Keratinocyte (primary cell): Measurements from ENCODE around the gene PLEKHG5. TPM values are rescaled to one million over a fixed set of nuclear protein-coding genes. Genes with fewer than 3 reads are reported as not detected.

Experiments used
- DNase-seq: peaks from one replicate; pipeline ENCODE4 v3.0.0-alpha.2; 2011; ENCODE audit warnings: low read depth, missing footprints, low spot score
- FAIRE-seq: peaks from 2 replicates; lab custom pipeline; 2011; peaks lifted over from hg19 to GRCh38; lab: Jason Lieb, UNC
- H2AFZ ChIP-seq: 2 replicates; pipeline ENCODE4 v1.6.0; 2012; ENCODE audit warnings: low read length, control low read depth, inconsistent platforms; ENCODE audit not compliant: control insufficient read depth
- H3K27ac ChIP-seq: 2 replicates; pipeline ENCODE4 v1.5.1; 2011; ENCODE audit warnings: low read length; ENCODE audit not compliant: control insufficient read depth, insufficient read depth
- H3K27me3 ChIP-seq: 3 replicates; pipeline ENCODE4 v1.6.0; 2011; ENCODE audit warnings: low read length; ENCODE audit not compliant: control insufficient read depth, insufficient read depth; ENCODE audit errors: extremely low read depth
- H3K36me3 ChIP-seq, 2 experiments: 2 replicates in 1 of 2; 3 replicates in 1 of 2; pipeline ENCODE4 v1.5.1; 2011; ENCODE audit warnings: low read length in 2 of 2, mild to moderate bottlenecking in 1 of 2; ENCODE audit not compliant: control insufficient read depth in 2 of 2, insufficient read depth in 2 of 2; ENCODE audit errors: extremely low read depth in 1 of 2
- H3K4me1 ChIP-seq: 3 replicates; pipeline ENCODE4 v1.5.1; 2011; ENCODE audit warnings: low read length; ENCODE audit not compliant: control insufficient read depth, insufficient read depth; ENCODE audit errors: extremely low read depth
- H3K4me2 ChIP-seq: 3 replicates; pipeline ENCODE4 v1.6.0; 2011; ENCODE audit warnings: low read depth, low read length; ENCODE audit not compliant: control insufficient read depth, insufficient read depth; ENCODE audit errors: extremely low read depth
- H3K4me3 ChIP-seq, 3 experiments: fragments of 200-600 bp in 1 of 3; sonication (generic) in 1 of 3; 2 replicates in 2 of 3; 3 replicates in 1 of 3; pipeline ENCODE4 v1.5.1; 2011 to 2016; ENCODE audit warnings: low read length in 3 of 3, mild to moderate bottlenecking in 3 of 3, control low read depth in 2 of 3, inconsistent platforms in 1 of 3, low read depth in 1 of 3, mixed read lengths in 1 of 3, mixed run types in 1 of 3, moderate library complexity in 1 of 3; ENCODE audit not compliant: control insufficient read depth in 2 of 3, insufficient read depth in 2 of 3; ENCODE audit errors: extremely low read depth in 1 of 3
- H3K79me2 ChIP-seq: 2 replicates; pipeline ENCODE4 v1.6.0; 2012; ENCODE audit warnings: low read length; ENCODE audit not compliant: control insufficient read depth, insufficient read depth
- H3K9ac ChIP-seq: 3 replicates; pipeline ENCODE4 v1.6.0; 2011; ENCODE audit warnings: low read length; ENCODE audit not compliant: control insufficient read depth, insufficient read depth; ENCODE audit errors: extremely low read depth
- H3K9me1 ChIP-seq: 3 replicates; pipeline ENCODE4 v1.6.0; 2011; ENCODE audit warnings: low read length; ENCODE audit not compliant: control insufficient read depth, insufficient read depth; ENCODE audit errors: extremely low read depth
- H3K9me3 ChIP-seq: 2 replicates; pipeline ENCODE4 v1.5.1; 2012; ENCODE audit warnings: low read depth, low read length; ENCODE audit not compliant: control insufficient read depth
- H4K20me1 ChIP-seq: 3 replicates; pipeline ENCODE4 v1.6.0; 2011; ENCODE audit warnings: low read length; ENCODE audit not compliant: control insufficient read depth, insufficient read depth; ENCODE audit errors: extremely low read depth
- EZH2 ChIP-seq: IDR thresholded peaks from one replicate; pipeline ENCODE4 v1.6.1; 2012; ENCODE audit warnings: inconsistent platforms, mild to moderate bottlenecking, low read length, moderate library complexity
- dilution Hi-C: fragments of 300-500 bp; cut with MboI; formaldehyde crosslinking; loops from one replicate; pipeline ENCODE4 v1.7.0; 2020; ENCODE audit warnings: low sequenced_read_pairs; ENCODE audit not compliant: extremely low pct_ligation_motif_present
- polyA plus RNA-seq, 5 experiments: library from polyadenylated mRNA; depleted of rRNA in 3 of 5; stranded (reverse) in 3 of 5; stranded (forward) in 1 of 5; unstranded in 1 of 5; fragments of >200 nt; gene quantifications; 1 replicate in 1 of 5; 2 replicates in 3 of 5; 3 replicates in 1 of 5; pipeline versions ENCODE4 v1.2.1 to v1.2.3, GENCODE V29; 2011 to 2012; ENCODE audit warnings: missing spikeins in 2 of 5, low read depth in 1 of 5, low replicate concordance in 1 of 5
- TF ChIP-seq, protein P1 (sequence below), 3 experiments: IDR thresholded peaks in 1 of 3; conservative IDR thresholded peaks in 1 of 3; optimal IDR thresholded peaks in 1 of 3; 2 replicates in 2 of 3; 3 replicates in 1 of 3; pipeline versions ENCODE3 to v1.5.1; 2011; ENCODE audit warnings: low read length in 3 of 3, mild to moderate bottlenecking in 3 of 3, moderate library complexity in 2 of 3, control low read depth in 1 of 3, inconsistent platforms in 1 of 3; ENCODE audit not compliant: insufficient read depth in 2 of 3; ENCODE audit errors: extremely low read depth in 1 of 3

The PLEKHG5 gene
- polyA plus RNA-seq, 1 donor (not counting 4 experiments of a cell fraction or from before 2014, with no cell fraction given), result 11.8 TPM

DNA sequence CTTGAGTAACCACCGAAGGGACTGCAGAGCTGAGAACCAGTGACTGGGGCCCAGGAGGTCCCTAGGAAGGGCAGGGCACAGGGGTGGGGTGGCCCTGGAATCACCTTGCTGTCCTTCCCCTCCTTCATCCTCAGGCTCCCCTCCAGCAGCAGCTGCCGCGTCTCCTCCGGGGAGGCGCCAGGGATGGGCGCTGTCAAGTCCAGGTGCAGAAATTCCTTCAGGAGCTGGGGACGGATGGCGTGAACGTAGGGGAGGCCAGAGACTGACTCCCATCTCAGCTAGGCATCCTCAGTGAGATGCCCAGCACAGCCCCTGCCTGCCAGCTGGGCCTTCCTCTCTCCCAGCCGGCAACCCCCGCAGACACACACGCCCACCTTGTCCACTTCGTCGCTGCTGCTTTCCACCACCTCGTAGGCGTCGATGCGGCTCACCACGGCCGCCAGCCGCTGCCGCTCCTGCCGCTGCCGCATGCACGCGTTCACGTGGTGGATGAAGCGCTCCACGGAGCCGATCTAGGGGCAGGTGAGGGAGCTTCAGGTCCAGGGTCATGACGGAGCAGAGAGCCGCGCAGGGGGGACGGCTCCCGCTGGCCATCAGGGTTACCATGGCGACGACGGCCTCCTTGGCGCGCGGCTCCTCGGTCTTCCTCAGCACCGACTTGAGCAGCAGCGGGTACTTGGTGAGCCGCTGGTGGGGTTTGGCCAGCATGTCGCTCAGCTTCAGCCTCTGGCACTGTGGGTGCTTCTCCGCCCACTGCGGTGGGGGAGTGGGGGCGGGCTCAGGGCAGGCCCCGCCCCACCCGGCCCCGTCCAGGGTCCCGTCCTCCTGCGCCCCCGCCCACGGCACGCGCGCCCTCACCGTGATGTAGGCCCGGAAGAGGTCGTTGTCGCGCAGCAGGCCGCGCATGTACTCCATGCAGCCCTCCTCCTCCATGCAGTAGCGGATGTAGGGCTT, 21.1 kb downstream of the PLEKHG5 start:
- Histone ChIP-seq H3K9me1 (peaks cover 2% of the 10 kb centered on the region), H3K27me3 (no peaks in the 10 kb centered on the region), H3K4me2 (no peak overlapping the region), H3K36me3 (peaks cover 43 to 45% of the 10 kb centered on the region in 2 experiments), H3K79me2 (no peaks in the 10 kb centered on the region), H3K9ac (no peak overlapping the region), H3K9me3 (no peaks in the 10 kb centered on the region), H2AFZ (no peak overlapping the region), H3K27ac (no peak overlapping the region), H3K4me1 (peaks cover 17% of the 10 kb centered on the region), H4K20me1 (no peaks in the 10 kb centered on the region), H3K4me3 (no peak overlapping the region)
- no peak for FAIRE-seq
- TF ChIP-seq, protein P1, sequence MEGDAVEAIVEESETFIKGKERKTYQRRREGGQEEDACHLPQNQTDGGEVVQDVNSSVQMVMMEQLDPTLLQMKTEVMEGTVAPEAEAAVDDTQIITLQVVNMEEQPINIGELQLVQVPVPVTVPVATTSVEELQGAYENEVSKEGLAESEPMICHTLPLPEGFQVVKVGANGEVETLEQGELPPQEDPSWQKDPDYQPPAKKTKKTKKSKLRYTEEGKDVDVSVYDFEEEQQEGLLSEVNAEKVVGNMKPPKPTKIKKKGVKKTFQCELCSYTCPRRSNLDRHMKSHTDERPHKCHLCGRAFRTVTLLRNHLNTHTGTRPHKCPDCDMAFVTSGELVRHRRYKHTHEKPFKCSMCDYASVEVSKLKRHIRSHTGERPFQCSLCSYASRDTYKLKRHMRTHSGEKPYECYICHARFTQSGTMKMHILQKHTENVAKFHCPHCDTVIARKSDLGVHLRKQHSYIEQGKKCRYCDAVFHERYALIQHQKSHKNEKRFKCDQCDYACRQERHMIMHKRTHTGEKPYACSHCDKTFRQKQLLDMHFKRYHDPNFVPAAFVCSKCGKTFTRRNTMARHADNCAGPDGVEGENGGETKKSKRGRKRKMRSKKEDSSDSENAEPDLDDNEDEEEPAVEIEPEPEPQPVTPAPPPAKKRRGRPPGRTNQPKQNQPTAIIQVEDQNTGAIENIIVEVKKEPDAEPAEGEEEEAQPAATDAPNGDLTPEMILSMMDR (optimal IDR thresholded peaks at IDR 0.05 in 1 of 3, IDR thresholded peaks at IDR 0.05 in 1 of 3, conservative IDR thresholded peaks at IDR 0.05 in 1 of 3; ENCODE audit: extremely low read depth in 1 of 3, insufficient read depth in 2 of 3, low read length in 3 of 3), result no peak
- TF ChIP-seq EZH2, result no peak
- dilution Hi-C loops, result no loop called here
- no peak for DNase-seq

DNA sequence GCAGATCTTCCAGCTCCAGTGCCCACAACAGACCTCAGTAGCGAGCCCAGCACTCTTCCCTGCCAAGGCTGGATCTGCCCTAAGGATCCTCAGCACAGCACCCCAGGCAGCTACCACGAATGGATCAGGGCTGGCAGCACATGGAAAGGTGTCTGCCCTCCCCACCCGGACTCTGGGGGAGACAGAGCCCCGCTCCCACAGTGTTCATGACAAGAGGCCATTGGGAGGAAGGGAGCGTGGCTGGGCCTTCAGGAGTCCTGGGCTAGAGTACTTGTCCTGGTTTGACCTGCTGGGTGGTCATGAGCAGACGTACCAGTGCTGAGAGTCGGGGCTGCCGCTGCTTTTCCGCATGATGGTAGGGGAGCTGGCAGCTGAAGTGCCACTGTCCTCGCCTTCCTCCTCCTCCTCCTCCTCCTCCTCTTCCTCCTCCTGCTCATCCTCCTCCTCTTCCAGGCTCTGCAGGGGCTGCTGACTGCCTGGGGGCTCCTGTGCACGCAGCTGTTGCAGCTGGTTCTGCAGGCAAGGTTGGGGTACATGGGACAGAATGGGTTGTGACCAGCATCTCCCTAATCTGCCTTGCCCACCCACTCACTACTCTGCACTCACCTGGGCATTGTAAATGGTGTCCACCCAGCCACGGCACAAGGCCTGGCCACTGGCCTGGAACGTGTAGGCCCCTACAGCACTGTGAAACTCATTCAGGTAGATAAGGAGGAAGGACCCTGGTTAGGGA, 22.6 kb downstream of the PLEKHG5 start:
- no peaks in the 10 kb centered on the region for H3K9me3 ChIP-seq

More for the DNA sequence above, 22.6 kb downstream of the PLEKHG5 start:
- peaks cover 17% of the 10 kb centered on the region for H3K4me1 ChIP-seq
- H3K36me3 ChIP-seq, result peaks cover 39 to 53% of the 10 kb centered on the region in 2 experiments
- FAIRE-seq (no peak), DNase-seq (no peak)
- no peaks in the 10 kb centered on the region for H3K79me2 ChIP-seq
- peaks cover 2% of the 10 kb centered on the region for H3K9me1 ChIP-seq
- no peak overlapping the region for H3K9ac ChIP-seq
- TF ChIP-seq, protein P1 (optimal IDR thresholded peaks at IDR 0.05 in 1 of 3, IDR thresholded peaks at IDR 0.05 in 1 of 3, conservative IDR thresholded peaks at IDR 0.05 in 1 of 3; ENCODE audit: extremely low read depth in 1 of 3, insufficient read depth in 2 of 3, low read length in 3 of 3), result no peak
- no peaks in the 10 kb centered on the region for H4K20me1 ChIP-seq
- no peaks in the 10 kb centered on the region for H3K27me3 ChIP-seq
- no peak overlapping the region for H3K27ac ChIP-seq
- H3K4me3 ChIP-seq, result no peak overlapping the region
- dilution Hi-C loops, result no loop called here
- H2AFZ ChIP-seq, result no peak overlapping the region
- H3K4me2 ChIP-seq, result no peak overlapping the region
